Smooth muscle cell of the coronary artery (primary cell): ENCODE results near the gene BTK. TPM values are rescaled to one million over a fixed set of nuclear protein-coding genes. Genes with fewer than 3 reads are reported as not detected.

Experiments
- total RNA-seq: library from RNA; depleted of rRNA; stranded (reverse); fragments of >200 nt; gene quantifications from 2 replicates; pipeline ENCODE4 v1.2.3, GENCODE V29; 2014; ENCODE audit warnings: low replicate concordance

The BTK gene
- 0.53 TPM in 1 of 2 replicates, not detected in the other for total RNA-seq

GRCh38 chrX:101385795-101386541 lies at the start of gene BTK:
Gene BTK (minus strand): TSS chrX:101386191. CDS start chrX:101375284, 10,907 bp downstream.

GRCh38 chrX:101407748-101408531 lies 21.9 kb upstream of the BTK start, which contains the start of the genes GLA and HNRNPH2:
Gene GLA (minus strand): TSS chrX:101407925. CDS start chrX:101407903, 22 bp downstream.
Gene HNRNPH2 (plus strand): TSS chrX:101408222. CDS start chrX:101411989, 3,767 bp downstream.

GRCh38 chrX:101390664-101391525 lies 4.9 kb upstream of the BTK start, which contains the start of gene RPL36A:
Gene RPL36A (plus strand): TSS chrX:101391011. CDS start chrX:101391044, 33 bp downstream.

GRCh38 chrX:101348452-101349192 lies 37.4 kb downstream of the BTK start, which contains the start of gene TIMM8A:
Gene TIMM8A (minus strand): TSS chrX:101348742. CDS start chrX:101348664, 78 bp downstream.

Other genes starting within 250 kb of the BTK start
- 0.12 and 6.7 TPM in 2 replicates for gene DRP2, start 166.4 kb downstream of the BTK start, total RNA-seq
- 0.15 and 0.23 TPM in 2 replicates for gene TAF7L, start 94.9 kb downstream of the BTK start, total RNA-seq
- gene TIMM8A, start 37.4 kb downstream of the BTK start, total RNA-seq, result 1.5 and 3.3 TPM in 2 replicates
- 347 and 706 TPM in 2 replicates for gene RPL36A, start 4.8 kb upstream of the BTK start, total RNA-seq
- gene GLA, start 21.7 kb upstream of the BTK start, total RNA-seq, result 22.2 and 24.6 TPM in 2 replicates
- gene HNRNPH2, start 22.0 kb upstream of the BTK start, total RNA-seq, result 88.2 and 96.9 TPM in 2 replicates
- 3.5 and 3.9 TPM in 2 replicates for gene ARMCX4, start 99.3 kb upstream of the BTK start, total RNA-seq
- 42.5 and 57.7 TPM in 2 replicates for gene ARMCX1, start 164.4 kb upstream of the BTK start, total RNA-seq
- 38.6 and 42.5 TPM in 2 replicates for gene ARMCX6, start 231.8 kb upstream of the BTK start, total RNA-seq
- 71.4 and 98.1 TPM in 2 replicates for gene ARMCX3, start 237.0 kb upstream of the BTK start, total RNA-seq